Measurements from ENCODE around the gene GATB.

The GATB gene

GRCh38 chr4:151670843-151671242 lies 90.0 kb downstream of the GATB start:
- TF ChIP-seq CTCF (IDR thresholded peaks at IDR 0.05; ENCODE audit: insufficient read depth, low read length, poor library complexity, severe bottlenecking): no peak
- H3K36me3 ChIP-seq (ENCODE audit: control insufficient read depth, insufficient read depth, low read length): no peaks in the 10 kb centered on the region
- no peaks in the 10 kb centered on the region for H3K27me3 ChIP-seq (replicated peaks; ENCODE audit: control insufficient read depth, insufficient read depth, low read length)
- no peak overlapping the region for H3K4me3 ChIP-seq (replicated peaks; ENCODE audit: low read depth, low read length)
- DNase-seq (ENCODE audit: extremely low read depth, insufficient read length): no peak

- Histone ChIP-seq H3K36me3 (ENCODE audit: control insufficient read depth, insufficient read depth, low read length) (no peaks in the 10 kb centered on the region), H3K4me3 (replicated peaks; ENCODE audit: low read depth, low read length) (no peak overlapping the region), H3K27me3 (replicated peaks; ENCODE audit: control insufficient read depth, insufficient read depth, low read length) (no peaks in the 10 kb centered on the region)
- no peak for TF ChIP-seq CTCF (IDR thresholded peaks at IDR 0.05; ENCODE audit: insufficient read depth, low read length, poor library complexity, severe bottlenecking)
- no peak for DNase-seq (ENCODE audit: extremely low read depth, insufficient read length)
These were observed 90.8 kb downstream of the GATB start for GRCh38 chr4:151669990-151670389.

GRCh38 chr4:151668689-151669402 lies 92.0 kb downstream of the GATB start:
- no peaks in the 10 kb centered on the region for H3K27me3 ChIP-seq (replicated peaks; ENCODE audit: control insufficient read depth, insufficient read depth, low read length)
- TF ChIP-seq CTCF (IDR thresholded peaks at IDR 0.05; ENCODE audit: insufficient read depth, low read length, poor library complexity, severe bottlenecking): no peak
- H3K4me3 ChIP-seq (replicated peaks; ENCODE audit: low read depth, low read length): no peak overlapping the region
- no peaks in the 10 kb centered on the region for H3K36me3 ChIP-seq (ENCODE audit: control insufficient read depth, insufficient read depth, low read length)
- DNase-seq (ENCODE audit: extremely low read depth, insufficient read length): no peak

- H3K4me3 ChIP-seq (replicated peaks; ENCODE audit: low read depth, low read length): no peak overlapping the region
- TF ChIP-seq CTCF (IDR thresholded peaks at IDR 0.05; ENCODE audit: insufficient read depth, low read length, poor library complexity, severe bottlenecking): no peak
- no peaks in the 10 kb centered on the region for H3K36me3 ChIP-seq (ENCODE audit: control insufficient read depth, insufficient read depth, low read length)
- no peak for DNase-seq (ENCODE audit: extremely low read depth, insufficient read length)
- H3K27me3 ChIP-seq (replicated peaks; ENCODE audit: control insufficient read depth, insufficient read depth, low read length): no peaks in the 10 kb centered on the region
These were observed 93.1 kb downstream of the GATB start for GRCh38 chr4:151667666-151668065.

GRCh38 chr4:151667048-151667447 lies 93.8 kb downstream of the GATB start:
- H3K4me3 ChIP-seq (replicated peaks; ENCODE audit: low read depth, low read length): no peak overlapping the region
- no peak for TF ChIP-seq CTCF (IDR thresholded peaks at IDR 0.05; ENCODE audit: insufficient read depth, low read length, poor library complexity, severe bottlenecking)
- no peak for DNase-seq (ENCODE audit: extremely low read depth, insufficient read length)

GRCh38 chr4:151666501-151666900 lies 94.3 kb downstream of the GATB start:
- H3K27me3 ChIP-seq (replicated peaks; ENCODE audit: control insufficient read depth, insufficient read depth, low read length): no peaks in the 10 kb centered on the region
- H3K4me3 ChIP-seq (replicated peaks; ENCODE audit: low read depth, low read length): no peak overlapping the region
- DNase-seq (ENCODE audit: extremely low read depth, insufficient read length): no peak
- H3K36me3 ChIP-seq (ENCODE audit: control insufficient read depth, insufficient read depth, low read length): no peaks in the 10 kb centered on the region
- no peak for TF ChIP-seq CTCF (IDR thresholded peaks at IDR 0.05; ENCODE audit: insufficient read depth, low read length, poor library complexity, severe bottlenecking)

More at GRCh38 chr4:151667048-151667447, 93.8 kb downstream of the GATB start:
- no peaks in the 10 kb centered on the region for H3K36me3 ChIP-seq (ENCODE audit: control insufficient read depth, insufficient read depth, low read length)
- no peaks in the 10 kb centered on the region for H3K27me3 ChIP-seq (replicated peaks; ENCODE audit: control insufficient read depth, insufficient read depth, low read length)
